Fibroblast of gingiva (primary cell): Measurements from ENCODE around the gene ITGA2B.
A peak's percentile ranks its signal among the peaks of the same experiment; 100 is the strongest.
"Not testable (repeated sequence)": the region's sequence is repeated elsewhere in the genome, so short reads cannot be mapped to it uniquely, and the experiment has no call there.

ENCODE experiments used
- DNase-seq: peaks from one replicate; pipeline ENCODE4 v3.0.0-alpha.2; 2011; ENCODE audit warnings: low read depth

The ITGA2B gene

DNA sequence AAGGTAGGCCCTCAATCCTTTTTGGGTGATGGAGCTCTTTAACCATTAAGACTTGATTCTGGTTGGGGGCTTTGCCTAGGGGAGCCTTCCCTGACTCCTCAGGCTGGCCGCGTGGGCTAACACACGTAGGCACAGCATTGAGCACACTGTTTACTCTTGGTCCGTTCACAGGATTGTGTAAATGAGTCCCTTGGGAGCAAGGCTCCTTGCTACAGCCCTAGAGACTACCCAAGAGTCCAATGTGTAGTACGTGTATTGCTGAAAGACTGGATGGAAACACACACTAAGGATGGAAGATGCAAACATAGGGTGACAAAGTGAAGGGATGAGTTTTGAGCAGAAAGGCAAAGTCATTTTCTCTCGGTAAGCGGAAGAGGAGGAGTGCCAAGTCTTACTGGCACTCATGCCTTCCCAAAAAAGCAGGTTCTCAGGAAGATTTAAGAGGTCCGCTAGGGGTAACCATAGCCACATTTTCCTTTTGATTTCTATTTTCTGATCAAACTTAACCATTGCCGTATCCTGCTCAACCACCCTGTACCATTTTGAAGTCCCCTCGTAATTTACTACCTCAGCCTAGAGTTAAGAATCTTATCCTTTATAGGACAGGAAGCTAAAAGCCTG is 911 bp upstream of the ITGA2B start:
- DNase-seq: no peak

DNA sequence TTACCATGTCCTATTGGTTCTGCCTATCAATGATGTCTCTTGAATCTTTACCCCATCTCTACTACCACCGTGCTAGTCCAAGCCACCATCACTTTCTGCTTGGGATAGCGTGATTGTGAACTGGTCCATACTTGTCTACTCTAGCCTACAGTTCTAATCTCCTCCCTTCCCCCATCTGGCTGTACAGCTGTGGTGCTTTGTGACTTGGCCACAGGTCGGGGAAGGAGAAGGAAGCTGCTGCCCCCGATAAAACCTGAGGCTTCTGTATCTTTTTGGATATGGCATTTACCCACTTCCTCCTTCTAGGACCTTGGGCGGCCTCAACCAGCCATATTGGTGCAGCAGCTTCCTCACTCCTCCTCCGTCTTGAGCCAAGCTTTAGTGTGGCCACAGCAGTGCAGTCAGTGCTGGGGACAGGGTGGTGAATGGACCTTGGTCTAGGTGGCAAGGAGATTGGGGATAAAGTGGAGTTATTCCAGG is 314 bp upstream of the ITGA2B start:
- no peak for DNase-seq

DNA sequence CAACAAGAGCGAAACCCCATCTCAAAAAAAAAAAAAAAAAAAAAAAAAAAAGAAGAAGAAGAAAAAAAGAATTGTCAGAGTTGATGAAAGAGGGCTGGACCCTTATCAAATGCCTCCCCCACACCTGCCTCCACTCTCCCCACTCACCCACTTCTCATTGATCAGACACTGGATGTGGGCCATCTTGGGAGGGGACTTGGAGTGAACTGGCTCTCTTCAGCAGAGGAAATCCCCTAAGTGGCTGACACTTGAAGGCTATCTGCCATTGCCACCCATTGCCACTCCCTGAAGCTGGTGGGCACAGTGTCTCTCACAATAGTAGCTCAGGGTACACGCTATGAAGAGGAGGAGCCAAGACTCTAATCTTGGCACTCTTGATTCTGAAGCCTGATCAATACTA is 1.6 kb downstream of the ITGA2B start:
- DNase-seq: no peak

DNA sequence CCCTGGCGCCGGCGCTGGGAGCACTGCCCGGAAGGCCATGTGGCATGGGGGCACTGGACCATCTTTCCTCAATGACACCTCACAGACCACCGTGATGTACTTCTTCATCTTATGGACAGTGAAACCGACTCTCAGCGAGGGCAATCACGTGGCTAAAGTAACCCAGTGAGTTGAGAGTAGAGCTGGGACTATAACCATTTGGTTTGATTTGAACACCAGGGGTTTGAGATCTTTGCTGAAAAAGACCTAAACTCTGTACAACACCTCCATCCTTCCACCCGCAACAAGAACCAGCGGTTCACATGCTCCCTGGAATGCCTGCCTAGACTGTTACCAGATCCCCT is 3.3 kb downstream of the ITGA2B start:
- DNase-seq: no peak

DNA sequence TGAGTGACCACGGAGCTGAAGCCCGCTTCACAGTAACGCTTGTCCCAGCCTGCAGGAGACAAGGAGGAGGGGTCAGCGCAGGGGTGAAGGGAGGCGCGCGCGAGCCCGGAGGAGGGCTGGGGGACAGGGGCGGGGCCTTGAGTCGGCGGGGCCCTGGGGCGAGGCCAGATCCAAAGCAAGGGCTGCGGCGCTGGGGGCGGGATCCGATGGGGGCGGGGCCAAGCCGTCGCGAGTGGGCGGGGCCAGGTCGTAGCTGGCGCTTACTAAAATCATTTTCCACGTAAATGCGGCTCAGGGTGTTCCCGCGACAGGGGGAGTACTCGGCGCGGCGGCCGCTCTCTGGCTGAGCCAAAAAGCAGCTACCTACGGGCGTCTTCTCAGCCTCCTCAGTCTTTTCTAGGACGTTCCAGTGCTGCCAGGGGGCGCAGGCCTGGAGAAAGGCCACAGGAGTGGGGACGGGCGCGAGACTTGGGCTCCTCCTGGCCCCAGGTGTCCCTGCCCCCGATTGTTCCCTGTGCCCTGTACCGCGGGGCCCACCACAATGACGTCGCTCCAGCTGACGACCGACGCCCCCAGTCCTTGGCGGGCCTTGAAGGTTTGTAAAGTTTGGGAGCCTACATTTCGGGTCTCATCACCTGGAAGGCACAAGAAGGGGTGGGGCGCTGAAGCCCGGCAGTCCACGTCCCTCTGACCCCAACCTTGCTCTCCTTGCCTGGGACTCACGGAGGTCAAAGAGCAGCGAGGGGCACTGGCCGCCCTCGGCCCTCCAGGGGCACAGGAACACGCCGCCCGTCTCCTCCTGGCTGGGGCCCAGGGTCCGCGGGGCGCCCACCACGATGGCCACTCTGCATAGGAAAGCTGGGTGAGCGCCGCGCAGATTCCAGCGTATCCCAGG is 3.9 kb downstream of the ITGA2B start:
- peak; percentile 55 for DNase-seq

DNA sequence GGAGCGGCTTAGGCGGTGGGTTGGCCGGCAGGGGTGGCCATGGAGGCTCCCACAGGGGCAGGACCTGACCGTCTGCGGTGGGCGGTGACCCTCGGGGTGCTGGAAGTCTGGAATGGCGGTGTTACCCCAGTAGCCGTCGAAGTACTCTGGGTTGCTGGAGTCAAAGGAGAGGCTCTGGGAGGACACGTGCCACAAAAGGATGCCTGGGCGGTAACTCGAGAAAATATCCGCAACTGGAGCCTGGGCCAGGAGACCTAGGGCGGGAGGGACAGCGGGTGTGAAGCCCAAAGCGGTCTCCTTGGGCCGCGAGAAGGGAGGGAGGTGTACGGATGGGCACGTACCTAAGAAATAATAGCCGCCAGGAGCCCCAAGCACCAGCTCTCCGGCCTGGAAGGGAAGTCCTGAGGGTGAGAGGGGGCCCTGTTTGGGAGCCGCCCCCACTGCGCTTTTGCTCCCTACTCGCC is 4.6 kb downstream of the ITGA2B start:
- no peak for DNase-seq

DNA sequence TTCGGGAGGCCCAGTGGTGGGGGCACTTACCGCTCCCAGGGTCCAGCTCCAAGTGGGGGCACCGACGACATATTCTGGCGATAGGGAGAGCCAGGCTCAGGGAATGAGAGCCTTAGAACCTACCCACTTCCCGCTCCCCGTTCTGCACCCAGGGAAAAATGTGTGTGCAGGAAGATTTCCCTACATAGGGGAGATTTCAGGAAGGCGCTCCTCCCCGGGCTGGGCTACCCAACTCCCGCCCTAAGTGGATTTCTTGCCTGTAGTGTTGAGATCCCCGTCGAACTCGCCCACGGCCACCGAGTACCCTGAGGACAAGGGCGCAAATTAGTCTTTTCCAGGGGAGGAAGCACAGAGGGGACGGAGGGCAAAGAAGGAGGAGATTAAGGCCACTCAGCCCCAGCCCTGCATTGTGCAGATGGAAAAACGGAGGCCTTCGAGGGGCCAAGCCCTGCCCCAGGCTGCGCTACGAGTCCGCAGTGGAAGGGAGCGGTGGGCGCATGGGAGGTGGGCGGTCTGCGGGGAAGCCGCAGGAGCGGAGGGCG is 5.1 kb downstream of the ITGA2B start:
- no peak for DNase-seq

DNA sequence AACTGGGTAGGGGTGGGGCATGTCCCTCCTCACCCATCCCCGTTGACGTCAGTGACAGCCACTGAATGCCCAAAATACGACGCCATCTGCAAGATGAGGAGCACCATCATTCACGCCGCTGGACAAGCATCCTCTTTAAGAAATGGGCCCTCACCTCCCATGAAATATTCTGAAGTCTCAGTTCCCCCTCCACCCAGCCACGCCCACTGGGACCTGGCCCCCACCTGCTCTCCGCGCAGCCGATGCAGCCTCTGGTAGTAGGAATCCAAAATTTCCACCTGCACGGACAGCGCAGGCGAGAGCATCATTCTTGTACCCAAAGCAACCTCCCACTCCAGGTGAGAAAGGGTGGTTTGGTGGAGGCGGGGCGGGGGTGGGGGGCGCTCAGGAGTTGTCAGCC is 5.6 kb downstream of the ITGA2B start:
- no peak for DNase-seq

DNA sequence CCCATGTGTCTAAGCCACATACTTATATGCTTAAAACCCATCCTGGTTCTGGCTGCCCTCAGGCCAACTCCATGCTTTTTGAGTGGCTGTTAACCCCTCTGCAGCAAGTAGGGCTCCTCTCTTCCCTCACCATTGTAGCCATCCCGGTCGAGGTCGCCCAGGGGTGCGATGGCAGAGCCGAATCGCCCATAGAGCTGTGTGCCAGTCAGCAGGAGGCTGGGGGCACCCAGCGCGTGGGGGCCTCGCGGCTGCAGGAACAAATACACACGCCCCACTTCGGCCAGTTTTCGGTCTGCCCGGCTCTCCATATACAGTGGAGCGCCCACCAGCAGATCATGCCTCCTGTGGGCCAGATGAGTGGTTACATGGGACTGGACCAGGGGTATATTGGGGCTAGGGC is 6.1 kb downstream of the ITGA2B start:
- no peak for DNase-seq

DNA sequence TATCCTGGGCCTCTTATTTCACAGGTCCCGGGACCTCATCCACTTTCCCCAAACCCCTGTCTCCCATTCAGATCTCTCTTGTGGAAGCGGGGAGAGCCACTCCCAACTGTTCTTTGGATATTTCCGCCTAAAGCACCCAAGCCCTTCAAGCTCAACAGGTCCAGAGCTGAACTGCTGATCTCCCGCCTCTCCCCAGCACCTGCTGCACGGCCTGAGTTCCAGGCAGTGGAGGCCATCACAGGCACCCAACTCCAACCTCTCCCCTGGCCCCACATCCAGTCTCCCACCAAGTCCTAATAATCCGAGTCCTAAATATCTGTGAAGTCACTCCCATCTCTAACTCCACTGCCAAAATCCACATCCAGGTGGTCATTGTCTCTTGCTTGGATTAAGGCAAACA is 6.5 kb downstream of the ITGA2B start:
- no peak for DNase-seq

DNA sequence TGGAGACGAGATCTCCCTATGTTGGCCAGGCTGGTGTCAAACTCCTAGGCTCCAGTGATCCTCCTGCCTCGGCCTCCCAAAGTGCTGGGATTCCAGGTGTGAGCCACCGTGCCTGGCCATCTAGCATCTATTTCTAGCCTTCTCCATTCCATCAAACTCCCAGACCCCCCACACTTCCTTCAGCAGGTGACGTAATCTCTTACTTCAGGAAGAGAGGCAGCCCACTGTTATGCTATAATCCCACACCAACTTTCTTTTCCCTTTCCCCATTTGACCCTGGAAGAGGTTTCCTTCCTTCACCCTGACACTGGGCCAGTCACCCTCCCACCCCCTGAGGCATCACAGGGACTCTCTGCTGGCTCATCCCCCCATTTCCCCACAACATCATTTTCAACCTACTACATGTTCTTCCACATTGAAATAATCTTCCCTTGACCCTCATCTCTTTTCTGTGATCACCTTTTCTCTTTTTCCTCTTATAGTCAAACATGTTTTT is 7.6 kb downstream of the ITGA2B start:
- no peak for DNase-seq

DNA sequence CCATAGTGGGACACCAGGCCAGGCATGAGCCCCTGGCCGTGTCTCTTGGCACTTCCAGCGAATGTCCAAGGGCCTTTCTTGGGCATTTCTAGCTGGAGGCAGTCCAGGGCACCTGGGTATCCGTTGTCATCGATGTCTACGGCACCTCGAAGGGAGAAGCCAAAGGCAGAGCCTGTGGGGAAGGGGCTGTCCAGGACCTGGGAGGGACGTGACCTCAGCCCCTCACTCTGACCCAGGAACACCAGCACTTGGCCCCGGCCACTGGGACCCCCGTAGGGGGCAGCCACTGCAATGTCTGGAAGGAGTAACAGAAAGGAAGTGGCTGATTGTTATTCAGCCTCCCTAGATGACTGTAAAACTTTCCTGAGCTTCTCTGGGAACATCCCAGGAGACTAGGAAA is 8.7 kb downstream of the ITGA2B start:
- DNase-seq: no peak

DNA sequence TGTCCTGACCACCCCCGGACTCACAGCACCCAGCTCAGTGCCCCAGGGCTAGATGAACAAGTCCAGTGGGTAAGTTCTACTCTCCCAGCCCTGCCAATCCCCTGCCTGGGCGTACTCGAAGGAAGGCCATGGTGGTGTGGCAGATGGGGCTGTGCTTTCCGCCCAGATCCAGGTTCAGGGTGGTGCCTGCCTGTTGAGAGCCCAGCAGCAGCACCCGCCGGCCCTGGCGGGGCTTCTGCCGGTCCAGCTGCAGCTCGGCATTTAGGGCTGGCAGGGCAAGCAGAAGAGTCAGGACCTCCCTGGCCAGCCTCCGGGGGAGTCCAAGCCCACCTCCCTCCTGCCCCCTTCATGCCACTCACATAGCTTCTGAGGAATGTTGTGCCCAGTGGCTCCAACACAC is 9.6 kb downstream of the ITGA2B start:
- DNase-seq: no peak

DNA sequence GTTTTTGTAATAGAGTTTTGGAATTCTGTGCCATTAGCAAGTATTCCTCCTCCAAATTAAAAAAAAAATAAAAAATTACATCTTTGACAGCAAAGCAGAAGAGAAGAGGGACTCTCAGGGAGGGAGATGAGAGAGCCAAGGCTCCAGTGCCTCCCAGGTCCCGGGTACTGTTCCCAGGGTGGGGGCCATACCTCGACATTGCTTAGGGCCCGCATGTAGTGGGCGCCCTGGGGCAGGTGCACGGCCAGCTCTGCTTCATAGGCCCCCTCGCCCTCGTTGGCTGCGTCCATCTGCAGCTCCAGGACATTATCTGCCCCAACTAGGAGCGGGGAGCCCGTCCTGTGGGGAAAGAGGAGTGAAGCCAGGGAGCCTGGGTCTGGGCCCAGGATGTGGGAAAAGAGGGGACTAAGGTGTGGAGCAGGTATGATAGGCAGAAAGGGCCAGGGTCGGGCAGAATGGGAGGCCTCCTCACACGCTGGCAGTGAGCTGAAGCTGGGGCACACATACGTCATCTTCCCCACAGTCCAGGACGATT is 11.2 kb downstream of the ITGA2B start:
- DNase-seq: no peak

DNA sequence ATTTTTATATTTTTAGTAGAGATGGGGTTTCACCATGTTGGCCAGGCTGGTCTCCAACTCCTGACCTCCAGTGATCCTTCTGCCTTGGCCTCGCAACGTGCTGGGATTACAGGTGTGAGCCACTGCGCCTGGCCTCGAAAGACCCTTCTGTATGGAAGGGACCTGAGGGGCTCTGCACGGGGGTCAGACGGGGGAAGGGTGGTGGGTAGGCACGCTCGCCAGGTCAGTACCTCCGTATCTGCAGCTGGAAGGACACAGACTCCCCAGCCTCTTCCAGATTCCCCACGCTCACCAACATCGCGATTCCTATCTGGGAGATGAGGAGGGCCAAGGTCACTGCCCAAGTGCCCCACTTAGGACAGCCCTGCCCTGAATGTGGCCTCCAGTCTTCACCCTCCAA is 12.7 kb downstream of the ITGA2B start:
- no peak for DNase-seq

DNA sequence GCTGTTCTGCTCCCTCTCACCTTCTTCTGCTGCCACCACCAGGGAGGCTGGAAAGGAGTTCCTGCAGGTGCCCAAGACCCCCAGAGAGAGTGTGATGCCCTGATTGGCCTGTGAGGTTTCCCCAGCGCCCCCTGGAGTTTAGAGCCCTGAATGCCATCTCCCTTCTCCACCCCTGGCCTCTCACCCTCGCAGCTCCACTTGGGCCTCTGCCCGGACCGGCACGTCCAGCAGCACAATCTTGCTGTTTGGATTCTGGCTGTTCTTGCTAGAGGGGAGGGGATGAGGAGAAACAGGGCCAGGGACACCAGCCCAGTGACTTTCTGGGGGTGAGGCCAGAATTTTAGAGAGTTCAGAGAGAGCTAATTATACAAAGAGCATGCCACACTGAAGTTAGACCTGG is 13.3 kb downstream of the ITGA2B start:
- no peak for DNase-seq

DNA sequence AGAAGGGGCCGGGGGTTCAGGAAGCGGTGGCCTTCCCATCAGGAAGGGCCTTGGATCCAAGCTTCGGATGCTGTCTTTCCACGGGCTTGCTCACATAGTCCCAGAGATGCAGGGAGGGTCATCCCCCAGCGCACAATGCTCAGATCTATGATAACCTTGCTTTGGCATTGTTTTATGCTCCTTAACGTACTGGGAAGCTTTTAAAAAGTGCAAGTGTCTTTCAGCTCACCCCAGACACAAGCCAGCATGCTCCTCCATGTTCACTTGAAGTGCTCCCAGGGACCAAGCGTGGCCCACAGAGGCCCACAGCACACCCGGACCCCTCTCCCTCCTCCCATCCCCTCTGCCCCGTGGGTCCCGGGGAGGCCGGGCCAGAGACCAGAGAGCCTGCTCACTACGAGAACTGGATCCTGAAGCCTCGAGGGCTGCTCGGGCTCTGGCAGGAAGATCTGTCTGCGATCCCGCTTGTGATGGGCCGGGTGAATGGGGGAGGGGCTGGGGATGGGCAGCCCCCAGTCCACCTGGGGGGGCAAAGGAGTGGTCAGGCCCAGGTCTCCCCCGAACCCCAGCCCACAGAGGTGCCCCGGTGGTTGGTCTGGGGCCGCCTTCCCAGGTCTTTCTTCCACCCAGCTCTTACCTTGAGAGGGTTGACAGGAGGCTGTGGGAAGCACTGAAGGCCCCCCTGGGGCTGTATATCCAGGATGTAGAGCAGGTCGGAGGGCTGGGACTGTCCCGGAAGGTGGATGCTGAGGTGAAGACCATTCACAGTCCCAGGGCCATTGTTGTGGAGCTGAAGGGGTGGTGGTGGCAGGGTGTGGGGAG is 14.0 kb downstream of the ITGA2B start:
- DNase-seq: no peak

DNA sequence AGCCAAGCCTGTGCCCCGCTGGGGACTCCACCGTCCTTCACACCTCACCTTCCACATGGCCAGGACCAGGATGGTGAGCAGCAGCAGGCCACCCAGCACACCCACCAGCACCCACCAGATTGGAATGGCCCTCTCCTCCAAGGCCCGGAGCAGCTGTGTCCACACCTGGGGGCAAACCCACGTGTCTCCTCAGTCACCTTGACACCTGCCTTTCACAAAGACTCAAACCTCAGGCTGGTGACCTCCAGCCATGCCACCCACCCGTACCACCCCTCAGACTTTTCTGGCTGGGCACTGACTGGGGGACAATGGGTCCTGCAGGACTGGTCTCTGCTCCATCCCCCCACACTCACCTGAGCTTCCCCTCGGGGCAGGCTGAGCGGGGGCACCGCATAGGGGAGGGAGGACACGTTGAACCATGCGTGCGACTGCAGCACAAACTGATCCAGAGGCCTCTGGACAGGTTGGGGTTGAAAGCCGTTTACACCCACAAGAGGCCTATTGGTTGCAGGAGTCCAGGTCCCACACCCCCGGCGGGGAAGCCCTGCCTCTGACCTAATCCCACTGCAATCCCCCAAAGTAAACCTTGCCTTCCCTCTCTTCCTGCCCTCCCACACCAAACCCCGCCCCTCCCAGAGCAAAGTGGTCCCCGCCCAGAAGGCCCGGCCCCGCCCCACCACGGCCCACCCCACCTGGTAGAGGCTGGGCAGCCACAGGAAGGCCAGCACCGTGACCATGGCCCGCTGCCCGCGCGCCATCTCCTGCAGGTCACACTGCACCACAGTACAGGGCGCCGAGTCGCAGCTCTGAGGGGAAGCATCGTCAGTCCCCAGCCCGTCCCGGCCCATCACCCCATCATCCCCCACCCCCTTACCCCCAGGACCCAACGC is 14.9 kb downstream of the ITGA2B start:
- no peak for DNase-seq

DNA sequence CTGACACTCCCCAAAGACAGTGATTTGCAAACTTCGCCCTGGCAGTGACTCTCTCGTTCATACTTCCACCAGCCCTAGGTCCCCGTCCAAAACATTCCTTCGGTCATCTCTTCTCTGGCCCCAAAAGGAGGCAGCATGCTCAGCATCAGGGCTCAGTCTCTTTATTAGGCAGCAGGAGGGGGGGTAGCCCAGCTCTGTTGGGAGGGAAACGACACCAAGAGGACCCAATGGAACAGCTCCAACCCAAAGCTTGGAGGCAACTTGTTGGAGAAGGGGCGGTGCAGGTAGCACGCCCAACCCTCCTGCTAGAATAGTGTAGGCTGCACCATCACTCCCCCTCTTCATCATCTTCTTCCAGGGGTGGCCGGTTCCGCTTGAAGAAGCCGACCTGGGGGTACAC is 17.4 kb downstream of the ITGA2B start:
- DNase-seq: no peak

DNA sequence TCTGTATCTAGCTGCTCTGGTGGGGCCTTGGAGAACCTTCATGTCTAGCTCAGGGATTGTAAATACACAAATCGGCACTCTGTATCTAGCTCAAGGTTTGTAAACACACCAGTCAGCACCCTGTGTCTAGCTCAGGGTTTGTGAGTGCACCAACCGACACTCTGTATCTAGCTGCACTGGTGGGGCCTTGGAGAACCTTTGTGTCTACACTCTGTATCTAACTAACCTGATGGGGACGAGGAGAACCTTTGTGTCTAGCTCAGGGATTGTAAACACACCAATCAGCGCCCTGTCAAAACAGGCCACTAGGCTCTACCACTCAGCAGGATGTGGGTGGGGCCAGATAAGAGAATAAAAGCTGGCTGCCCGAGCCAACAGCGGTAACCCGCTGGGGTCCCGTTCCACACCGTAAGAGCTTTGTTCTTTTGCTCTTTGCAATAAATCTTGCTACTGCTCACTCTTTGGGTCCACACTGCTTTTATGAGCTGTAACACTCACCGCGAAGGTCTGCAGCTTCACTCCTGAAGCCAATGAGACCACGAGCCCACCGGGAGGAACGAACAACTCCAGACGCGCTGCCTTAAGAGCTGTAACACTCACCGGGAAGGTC is 19.9 kb downstream of the ITGA2B start:
- not testable (repeated sequence) for DNase-seq
